NCI-H345 (cell line): ENCODE results near the gene TMEM130.
A peak's percentile ranks its signal among the peaks of the same experiment; 100 is the strongest.
"Not testable (repeated sequence)": the region's sequence is repeated elsewhere in the genome, so short reads cannot be mapped to it uniquely, and the experiment has no call there.

Experiments
- DNase-seq: peaks from one replicate; lab custom pipeline; 2025; lab: John Stamatoyannopoulos, UW

Gene TMEM130

DNA sequence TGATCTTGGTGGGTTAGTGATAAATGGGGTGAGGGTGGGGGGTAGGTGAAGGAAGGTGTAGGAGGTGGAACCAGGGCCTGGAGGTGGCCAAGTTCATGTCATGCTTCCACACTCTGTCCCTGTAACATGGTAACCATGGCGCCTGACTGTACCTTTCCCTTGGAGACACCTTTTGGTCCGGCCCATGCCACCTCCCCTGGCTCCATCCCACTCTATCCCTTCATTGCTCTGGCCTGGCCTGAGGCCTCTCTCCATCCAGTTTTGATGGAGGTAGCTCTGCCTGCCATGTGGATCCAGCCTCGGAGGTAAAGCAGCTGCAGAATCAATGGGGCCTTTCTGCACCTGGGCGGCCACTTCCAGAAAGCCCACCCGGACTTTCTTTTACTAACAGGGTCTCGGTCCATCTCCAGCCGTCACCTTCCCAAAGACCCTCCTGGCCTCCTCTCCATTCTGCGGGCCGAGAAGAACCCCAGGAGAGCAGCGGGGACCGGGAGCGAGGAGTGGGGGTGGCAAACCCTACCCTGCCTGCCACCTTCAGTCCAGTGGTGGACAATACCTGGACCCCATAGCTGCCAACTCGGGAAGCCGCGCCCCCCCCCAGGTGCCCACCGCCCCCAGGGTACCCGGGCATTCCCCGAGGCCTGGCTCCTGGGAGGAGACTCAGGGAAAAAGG, 8.0 kb upstream of the TMEM130 start:
- no peak for DNase-seq

GRCh38 chr7:98877146-98877545, 7.3 kb upstream of the TMEM130 start:
- DNase-seq: no peak

GRCh38 chr7:98875501-98875900, 5.7 kb upstream of the TMEM130 start:
- no peak for DNase-seq

GRCh38 chr7:98874942-98875341, 5.1 kb upstream of the TMEM130 start:
- DNase-seq: no peak

GRCh38 chr7:98873610-98874009, 3.8 kb upstream of the TMEM130 start:
- DNase-seq: not testable (repeated sequence)

DNA sequence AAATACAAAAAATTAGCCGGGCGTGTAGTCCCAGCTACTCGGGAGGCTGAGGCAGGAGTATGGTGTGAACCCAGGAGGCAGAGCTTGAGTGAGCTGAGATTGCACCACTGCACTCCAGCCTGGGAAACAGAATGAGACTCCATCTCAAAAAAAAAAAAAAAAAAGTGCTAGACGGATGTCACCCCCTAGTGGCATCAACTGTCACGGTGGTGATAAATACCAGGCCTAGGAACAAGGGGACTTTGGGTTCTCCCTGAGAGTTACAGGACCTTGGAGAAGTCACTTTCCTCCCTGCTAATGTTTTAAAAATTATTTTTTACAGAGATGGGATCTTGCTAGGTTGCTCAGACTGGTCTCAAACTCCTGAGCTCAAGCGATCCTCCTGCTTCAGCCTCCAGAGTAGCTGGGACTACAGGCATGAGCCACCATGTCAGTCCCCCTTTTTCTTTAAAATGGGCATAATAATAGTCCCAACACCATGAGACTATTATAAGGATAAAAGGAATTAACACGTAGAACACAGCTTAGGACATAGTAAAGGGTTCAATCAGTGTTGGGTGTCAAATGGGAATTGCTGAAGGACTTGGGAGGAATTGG, 2.6 kb upstream of the TMEM130 start:
- DNase-seq: peak; percentile 28

DNA sequence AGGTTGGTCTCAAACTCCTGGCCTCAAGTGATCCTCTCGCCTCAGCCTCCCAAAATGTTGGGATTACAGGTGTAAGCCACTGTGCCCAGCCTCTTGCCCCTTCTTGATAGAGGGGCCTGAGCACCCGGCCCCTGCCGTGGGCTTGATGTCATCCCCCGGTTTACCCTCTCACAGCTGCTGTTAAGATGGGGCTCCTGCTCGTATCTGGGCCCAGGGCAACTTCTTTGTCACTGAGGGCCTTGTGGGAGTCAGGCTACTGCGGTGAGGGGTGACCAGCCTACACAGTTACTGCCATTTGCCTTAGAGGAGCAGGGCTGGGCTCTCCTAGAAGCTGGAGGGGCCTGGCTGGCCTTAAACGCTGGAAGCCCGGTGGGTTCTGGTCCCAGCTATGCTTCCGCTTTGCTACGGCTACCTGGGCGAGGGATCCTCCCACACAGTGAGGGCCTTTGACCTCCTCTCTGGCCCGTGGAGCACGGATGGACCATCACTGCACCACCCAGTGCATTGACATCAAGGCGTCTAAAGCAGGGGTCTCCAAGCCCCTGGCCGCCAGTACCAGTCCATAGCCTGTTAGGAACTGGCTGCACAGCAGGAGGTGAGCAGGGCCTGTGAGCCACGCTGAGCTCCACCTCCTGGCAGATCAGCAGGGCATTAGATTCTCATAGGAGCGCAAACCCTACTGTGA, 1.1 kb upstream of the TMEM130 start:
- no peak for DNase-seq

GRCh38 chr7:98870121-98870651, 372 bp upstream of the TMEM130 start:
- peak; percentile 87 for DNase-seq

GRCh38 chr7:98869027-98869596, 702 bp downstream of the TMEM130 start:
- DNase-seq: no peak

DNA sequence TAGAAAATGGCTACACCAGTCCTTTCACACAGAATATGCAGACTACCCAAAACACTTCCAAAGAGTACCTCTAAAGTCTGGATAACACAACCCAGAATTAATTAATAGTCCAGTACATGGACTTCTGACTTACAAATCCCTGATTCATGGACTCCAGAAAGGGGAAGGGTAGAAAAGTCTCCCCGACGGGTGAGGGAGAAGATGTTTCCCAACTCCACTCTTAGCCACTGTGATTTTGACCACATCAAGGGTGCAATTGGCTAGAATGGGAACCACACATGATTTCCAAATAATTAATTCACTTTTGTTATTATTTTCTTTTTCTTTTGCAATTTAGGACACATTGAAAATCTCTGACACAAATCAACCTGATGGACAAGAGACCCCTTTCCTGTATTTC, 1.4 kb downstream of the TMEM130 start:
- no peak for DNase-seq

GRCh38 chr7:98866765-98867164, 3.0 kb downstream of the TMEM130 start:
- DNase-seq: no peak

GRCh38 chr7:98866351-98866750, 3.5 kb downstream of the TMEM130 start:
- no peak for DNase-seq

- no peak for DNase-seq
These were observed 4.9 kb downstream of the TMEM130 start for GRCh38 chr7:98864731-98865453.

DNA sequence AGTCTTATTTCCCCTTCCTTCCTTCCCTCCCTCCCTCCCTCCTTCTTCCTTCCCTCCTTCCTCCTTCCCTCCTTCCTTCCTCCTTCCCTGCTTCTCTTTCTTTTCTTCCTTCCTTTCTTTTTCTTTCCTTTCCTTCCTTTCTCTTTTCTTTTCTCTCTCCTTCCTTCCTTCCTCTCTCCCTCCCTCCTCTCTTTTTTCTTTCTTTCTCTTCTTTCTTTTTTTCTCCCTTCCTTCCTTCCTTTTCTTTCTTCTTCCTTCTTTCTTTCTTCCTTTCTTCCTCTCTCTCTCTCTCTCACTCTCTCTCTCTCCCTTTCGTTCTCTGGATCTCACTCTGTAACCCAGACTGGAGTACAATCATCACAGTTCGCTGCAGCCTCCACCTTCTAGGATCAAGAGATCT, 6.2 kb downstream of the TMEM130 start:
- no peak for DNase-seq

GRCh38 chr7:98862716-98863420, 6.9 kb downstream of the TMEM130 start:
- no peak for DNase-seq

GRCh38 chr7:98862203-98862602, 7.6 kb downstream of the TMEM130 start:
- no peak for DNase-seq

GRCh38 chr7:98860071-98860470, 9.7 kb downstream of the TMEM130 start:
- DNase-seq: no peak

DNA sequence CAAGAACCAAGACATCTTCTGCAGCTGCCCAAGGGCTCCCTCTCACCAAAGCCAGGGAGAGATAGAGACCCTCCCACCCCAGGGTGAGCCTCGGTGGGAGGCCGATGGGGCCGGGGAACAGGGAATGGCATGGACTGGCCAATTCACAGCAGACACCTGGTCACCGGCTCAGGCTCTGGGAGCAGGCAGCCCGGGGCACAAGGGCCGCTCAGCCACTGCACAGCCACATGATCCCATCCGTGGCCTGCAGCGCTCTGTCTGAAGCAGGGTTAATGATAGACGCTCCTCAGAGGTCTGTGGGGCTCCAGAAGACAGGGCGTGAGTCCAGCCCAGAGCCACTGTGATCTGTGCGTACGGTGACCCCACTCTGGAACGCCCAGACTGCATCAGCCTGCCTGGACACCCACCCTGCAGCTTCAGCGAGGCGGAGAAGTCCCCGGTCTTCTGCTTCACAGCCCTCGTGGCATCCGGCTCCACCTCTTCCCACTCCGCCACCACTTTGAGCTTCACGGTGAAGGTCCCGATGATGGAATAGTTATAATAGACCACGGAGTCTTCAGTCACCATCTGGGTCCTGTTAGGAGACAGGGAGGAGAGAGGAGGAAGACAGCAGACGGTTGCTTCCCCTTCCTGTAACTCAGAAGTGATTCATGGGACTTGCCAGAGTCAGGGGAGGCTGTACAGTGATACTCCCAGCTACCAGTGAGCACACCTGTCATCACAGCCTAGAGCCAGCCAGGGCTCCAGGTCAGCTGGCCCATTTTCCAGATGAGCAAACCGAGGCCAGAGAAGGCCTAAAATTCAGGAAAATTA, 14.0 kb downstream of the TMEM130 start:
- no peak for DNase-seq

DNA sequence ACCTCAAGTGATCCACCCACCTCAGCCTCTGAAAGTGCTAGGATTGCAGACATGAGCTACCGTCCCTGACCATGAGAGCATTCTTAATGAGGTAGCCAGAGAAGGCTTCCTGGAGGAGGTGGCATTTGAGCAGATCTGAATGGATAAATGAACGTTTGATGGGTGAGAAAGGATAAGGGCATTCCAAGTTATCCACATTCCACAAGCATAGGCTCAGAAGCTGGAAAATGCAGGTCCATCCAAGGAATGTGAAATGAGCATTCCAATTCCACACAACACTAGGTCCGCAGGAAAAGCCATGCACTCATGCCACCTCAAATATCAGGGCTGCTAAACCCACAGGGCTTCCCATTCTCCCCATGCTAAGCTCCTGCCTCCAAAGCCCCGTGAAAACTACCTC, 17.0 kb downstream of the TMEM130 start:
- no peak for DNase-seq

DNA sequence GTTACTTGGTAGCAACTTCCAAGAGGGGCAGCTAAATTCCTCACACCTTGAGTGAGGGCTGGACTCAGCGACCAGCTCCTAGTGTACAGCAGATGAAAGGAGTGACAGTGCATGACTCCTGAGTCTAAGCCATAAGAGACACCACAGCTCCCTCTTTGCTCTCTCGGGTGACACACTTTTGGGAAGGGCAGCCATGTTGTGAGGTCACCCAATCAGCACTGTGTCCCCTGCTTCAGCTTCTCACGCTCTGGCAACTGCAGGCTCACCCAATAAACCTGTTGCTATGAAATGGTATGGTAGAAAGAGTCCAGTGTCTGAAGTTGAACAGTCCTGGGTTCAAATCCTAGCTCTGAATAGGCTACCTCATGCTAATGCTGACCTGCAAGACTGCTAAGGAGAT, 20.9 kb downstream of the TMEM130 start:
- no peak for DNase-seq

GRCh38 chr7:98842552-98842951, 27.3 kb downstream of the TMEM130 start:
- not testable (repeated sequence) for DNase-seq
